Activated T-helper 1 cell treated with anti-CD3 and anti-CD28 coated beads, Interleukin-2, amount 50 U/mL, for 16 hours (primary cell): ENCODE data around the gene CCR4.
A peak's percentile ranks its signal among the peaks of the same experiment; 100 is the strongest.
"Not testable (repeated sequence)": the region's sequence is repeated elsewhere in the genome, so short reads cannot be mapped to it uniquely, and the experiment has no call there.

Experiments
- DNase-seq, 2 donors: peaks; one replicate each; pipeline ENCODE4 v3.0.0-alpha.2; 2020; ENCODE audit warnings: low read depth in 1 of 2, low spot score in 1 of 2

The CCR4 gene

GRCh38 chr3:32951410-32951811 lies at the start of gene CCR4:
Gene CCR4, plus strand, starts transcription at chr3:32951644. Its CDS starts 1,779 bp downstream, at chr3:32953423.
- peak; percentile 18 to 30 for DNase-seq

DNA sequence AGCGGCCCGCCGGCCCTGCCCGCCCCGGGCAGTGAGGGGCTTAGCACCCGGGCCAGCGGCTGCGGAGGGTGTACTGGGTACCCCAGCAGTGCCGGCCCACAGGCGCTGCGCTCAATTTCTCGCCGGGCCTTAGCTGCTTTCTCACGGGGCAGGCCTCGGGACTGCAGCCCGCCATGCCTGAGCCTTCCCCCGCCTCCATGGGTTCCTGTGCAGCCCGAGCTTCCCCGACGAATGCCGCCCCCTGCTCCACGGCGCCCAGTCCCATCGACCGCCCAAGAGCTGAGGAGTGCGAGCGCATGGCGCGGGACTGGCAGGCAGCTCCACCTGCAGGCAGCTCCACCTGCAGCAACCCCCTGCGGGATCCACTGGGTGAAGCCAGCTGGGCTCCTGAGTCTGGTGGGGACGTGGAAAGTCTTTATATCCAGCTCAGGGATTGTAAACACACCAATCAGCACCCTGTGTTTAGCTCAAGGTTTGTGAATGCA lies 48.5 kb upstream of the CCR4 start:
- peak in 1 of 2 donors; percentile 5 for DNase-seq

GRCh38 chr3:32903953-32904352 lies 47.5 kb upstream of the CCR4 start:
- DNase-seq, result no peak

DNA sequence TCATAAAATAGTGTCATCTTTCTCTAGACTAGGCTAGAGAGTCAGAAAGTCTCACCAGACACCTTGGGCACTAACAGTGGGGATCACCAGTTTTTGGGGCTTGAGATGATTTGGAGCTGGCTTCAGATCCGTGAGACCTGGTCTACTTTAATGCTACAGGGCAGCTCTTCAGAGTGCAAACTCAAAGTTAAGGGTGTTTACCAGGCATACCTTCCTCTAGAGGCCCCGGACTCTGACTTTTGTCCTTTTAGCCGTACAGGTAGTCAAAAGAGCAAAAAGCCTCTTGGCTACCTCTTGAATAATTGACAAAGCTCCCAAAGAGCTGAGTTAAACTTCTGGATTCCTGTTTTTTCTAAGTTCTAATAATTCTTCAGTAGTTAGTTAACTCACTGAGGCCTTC lies 41.4 kb upstream of the CCR4 start:
- DNase-seq, result no peak

- no peak for DNase-seq
Measured at GRCh38 chr3:32910954-32911353, 40.5 kb upstream of the CCR4 start.

DNA sequence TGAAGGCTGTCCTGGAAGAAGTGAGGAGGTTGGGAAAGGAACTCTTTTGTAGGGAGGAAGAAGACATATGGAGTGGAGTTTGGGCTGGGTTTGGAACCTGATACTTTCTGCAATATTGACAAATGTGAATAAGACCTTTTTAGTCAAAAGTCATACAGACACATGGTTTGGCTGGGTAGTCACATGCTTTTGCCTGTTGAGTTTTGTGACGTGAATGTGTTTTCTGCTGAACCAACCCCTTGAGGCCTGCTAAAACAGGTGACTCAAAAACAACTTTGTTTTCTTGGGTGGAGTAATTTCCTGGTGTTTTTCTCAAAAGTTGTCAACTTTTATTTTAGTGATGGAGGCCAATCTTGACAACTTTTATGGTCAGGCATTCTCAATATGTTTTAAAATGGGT lies 39.4 kb upstream of the CCR4 start:
- DNase-seq, result no peak

DNA sequence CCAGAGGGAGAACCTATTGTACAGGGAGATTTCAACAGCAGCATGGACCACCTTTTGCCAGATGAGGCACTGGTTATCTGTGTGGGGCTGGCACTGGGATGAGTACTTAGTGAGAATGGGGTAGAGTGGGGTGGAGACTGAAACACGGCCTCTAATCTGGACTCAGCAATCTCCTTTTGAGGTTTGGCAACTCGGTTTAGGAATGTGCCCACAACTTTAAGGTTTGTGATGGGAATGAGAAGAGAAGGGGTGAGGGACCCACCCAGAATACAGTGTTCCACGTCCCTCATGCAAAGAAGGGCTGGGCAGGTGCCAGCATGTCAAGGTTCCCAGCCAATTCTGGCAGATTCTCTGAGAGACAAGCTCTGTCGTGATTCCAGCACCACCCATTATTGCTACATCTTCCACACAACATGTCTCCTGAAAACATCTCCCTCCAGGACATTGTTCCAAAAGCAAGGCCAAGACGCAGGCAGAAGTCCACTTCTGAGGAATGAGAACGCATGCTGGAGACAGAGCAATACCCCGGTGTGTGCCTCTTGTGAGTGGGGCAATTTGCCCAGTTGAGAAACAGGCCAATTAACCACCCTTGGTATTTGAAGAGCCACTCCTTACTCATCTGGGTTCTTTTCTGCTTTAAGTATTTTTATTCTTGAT lies 37.5 kb upstream of the CCR4 start:
- no peak for DNase-seq

DNA sequence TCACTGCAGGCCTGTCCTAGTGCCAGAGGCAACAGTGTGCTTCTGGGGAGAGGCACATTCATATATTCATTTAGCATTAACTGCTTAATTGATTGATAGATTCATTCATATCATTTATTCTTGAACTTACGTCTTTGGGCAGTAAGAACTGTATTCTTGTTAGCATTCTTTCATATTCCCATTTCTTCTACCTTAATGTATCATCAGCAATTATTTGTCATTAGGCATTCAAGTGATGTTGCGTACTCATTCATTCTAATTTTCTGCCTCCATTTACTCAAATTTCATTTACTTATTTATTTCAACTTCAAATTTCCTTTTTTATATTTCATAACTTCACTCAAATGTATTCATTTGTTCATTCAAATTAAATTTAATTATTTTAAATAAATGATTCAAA lies 31.5 kb upstream of the CCR4 start:
- no peak for DNase-seq

GRCh38 chr3:32922078-32922477 lies 29.4 kb upstream of the CCR4 start:
- no peak for DNase-seq

GRCh38 chr3:32930161-32930560 lies 21.3 kb upstream of the CCR4 start:
- no peak for DNase-seq

DNA sequence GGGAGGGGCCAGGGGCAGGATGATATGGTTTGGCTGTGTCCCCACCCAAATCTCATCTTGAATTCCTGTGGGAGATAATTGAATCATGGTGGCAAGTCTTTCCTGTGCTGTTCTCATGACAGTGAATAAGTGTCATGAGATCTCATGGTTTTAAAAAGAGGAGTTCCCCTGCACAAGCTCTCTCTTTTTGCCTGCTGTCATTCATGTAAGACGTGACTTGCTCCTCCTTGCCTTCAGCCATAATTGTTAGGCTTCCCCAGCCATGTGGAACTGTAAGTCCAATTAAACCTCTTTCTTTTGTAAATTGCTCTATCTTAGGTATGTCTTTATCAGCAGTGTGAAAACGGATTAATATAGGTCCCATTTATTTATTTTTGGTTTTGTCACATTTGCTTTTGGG lies 20.2 kb upstream of the CCR4 start:
- DNase-seq, result not testable (repeated sequence)

GRCh38 chr3:32934150-32934742 lies 17.2 kb upstream of the CCR4 start:
- DNase-seq, result no peak

GRCh38 chr3:32937331-32937730 lies 14.1 kb upstream of the CCR4 start:
- no peak for DNase-seq

DNA sequence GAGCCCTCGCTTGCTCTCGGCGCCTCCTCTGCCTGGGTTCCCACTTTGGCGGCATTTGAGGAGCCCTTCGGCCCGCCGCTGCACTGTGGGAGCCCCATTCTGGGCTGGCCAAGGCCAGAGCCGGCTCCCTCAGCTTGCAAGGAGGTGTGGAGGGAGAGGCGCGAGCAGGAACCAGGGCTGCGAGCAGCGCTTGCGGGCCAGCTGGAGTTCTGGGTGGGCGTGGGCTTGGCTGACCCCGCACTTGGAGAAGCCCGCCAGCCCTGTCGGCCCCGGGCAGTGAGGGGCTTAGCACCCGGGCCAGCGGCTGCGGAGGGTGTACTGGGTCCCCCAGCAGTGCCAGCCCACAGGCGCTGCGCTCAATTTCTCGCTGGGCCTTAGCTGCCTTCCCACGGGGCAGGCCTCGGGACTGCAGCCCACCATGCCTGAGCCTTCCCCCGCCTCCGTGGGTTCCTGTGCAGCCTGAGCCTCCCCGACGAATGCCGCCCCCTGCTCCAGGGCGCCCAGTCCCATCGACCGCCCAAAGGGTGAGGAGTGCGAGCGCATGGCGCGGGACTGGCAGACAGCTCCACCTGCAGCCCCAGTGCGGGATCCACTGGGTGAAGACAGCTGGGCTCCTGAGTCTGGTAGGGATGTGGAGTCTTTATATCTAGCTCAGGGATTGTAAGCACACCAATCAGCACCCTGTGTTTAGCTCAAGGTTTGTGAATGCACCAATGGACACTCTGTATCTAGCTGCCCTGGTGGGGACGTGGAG lies 11.7 kb upstream of the CCR4 start:
- DNase-seq, result not testable (repeated sequence)

- no peak for DNase-seq
Measured at GRCh38 chr3:32940726-32941125, 10.7 kb upstream of the CCR4 start.

DNA sequence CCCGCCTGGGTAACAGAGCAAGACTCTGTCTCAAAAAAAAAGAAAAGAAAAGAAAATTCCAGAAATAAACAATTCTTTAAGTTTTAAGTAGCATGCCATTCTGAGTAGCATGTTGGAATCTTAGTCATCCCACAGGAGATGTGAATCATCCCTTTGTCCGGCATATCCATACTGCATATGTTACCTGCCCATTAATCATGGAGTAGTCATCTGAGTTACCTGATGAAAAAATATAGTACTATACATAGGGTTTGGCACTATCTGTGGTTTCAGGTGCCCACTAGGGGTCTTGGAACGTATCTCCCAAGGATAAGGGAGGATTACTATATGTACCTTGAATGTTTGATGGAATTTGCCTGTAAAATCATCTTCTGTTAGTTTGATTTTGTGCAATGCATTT lies 6.3 kb upstream of the CCR4 start:
- DNase-seq, result no peak

DNA sequence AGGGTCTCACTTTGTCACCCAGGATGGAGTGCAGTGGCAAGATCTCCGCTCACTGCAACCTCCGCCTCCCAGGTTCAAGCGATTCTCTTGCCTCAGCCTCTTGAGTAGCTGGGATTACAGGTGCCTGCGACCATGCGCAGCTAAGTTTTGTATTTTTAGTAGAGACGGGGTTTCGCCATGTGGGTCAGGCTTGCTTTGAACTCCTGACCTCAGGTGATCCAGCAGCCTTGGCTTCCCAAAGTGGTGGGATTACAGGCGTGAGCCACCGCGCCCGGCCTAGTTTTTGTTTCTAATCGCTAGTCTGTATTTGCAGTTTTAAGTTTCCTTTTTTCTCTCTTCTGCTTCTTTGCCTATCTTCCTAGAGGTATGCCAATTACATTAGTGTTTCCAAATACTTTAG lies 5.8 kb upstream of the CCR4 start:
- not testable (repeated sequence) for DNase-seq

- no peak for DNase-seq
Measured at GRCh38 chr3:32946973-32947788, 4.3 kb upstream of the CCR4 start.

DNA sequence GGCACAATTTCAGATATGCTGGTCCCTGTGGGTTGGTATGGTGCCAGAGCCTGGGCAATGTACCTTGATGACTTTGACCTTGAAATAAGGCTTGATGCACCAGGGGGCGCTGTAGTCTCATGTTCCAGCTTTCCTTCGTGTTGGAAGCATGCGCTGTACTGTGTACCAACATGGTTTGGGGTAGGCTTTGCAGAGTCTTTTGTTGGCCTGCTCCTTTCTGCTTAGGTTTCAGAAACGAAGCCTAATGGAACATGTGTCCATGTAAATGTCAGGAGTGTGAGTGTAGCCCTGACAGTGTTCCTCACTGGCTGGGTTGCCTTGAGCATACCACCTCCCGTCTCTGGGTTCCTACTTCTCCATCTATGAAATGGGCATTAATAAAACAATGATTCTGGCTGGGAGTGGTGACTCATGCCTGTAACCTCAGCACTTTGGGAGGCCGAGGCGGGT lies 3.6 kb upstream of the CCR4 start:
- DNase-seq, result peak; percentile 76 to 95

DNA sequence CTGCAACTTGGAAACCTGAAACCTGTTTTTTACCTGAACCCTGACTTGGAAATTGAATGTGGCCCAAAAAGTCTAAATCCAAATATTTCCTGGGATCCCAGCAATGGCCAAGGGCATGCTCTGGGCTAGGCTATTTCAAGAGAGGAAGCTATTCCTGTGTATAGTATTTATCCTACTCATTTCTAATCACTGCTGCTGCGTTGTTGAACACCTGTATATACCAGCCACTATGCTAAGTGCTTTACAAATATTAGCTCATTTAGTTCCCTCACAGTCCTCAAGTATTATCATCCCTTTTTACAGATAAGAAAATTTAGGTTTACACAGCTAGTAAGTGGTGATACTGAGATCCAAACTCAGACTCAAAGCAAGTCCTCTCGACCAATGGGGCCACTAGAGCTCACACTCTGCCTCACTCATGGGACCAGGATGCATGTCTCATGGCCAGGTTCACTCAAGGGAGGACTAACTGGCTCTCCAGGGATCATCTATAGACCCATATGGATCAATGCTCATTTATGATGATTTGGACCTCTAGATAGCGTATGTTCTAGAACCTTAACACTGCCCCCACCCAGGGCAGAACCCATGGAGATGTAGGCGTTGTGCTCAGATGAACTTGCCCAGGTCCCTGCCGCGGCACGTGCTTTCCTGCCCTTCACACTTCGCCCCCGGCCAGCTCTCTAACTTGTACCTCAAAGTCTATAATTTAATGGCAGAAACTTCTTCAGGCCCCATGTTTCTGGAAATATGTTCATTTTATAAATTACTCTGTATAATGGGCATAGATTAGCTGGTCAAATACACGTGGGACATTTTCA lies 2.6 kb upstream of the CCR4 start:
- no peak for DNase-seq
